Kidney epithelial cell (primary cell): ENCODE results near the gene FGF8. TPM values are rescaled to one million over a fixed set of nuclear protein-coding genes. Genes with fewer than 3 reads are reported as not detected.

ENCODE experiments used
- DNase-seq: peaks from one replicate; pipeline ENCODE4 v3.0.0-alpha.2; 2010; ENCODE audit warnings: low read depth
- H3K27me3 ChIP-seq: 2 replicates; pipeline ENCODE4 v1.6.0; 2011; ENCODE audit warnings: low read length; ENCODE audit not compliant: control insufficient read depth, insufficient read depth
- H3K36me3 ChIP-seq: 2 replicates; pipeline ENCODE4 v1.5.1; 2011; ENCODE audit warnings: low read length; ENCODE audit not compliant: control insufficient read depth, insufficient read depth
- H3K4me3 ChIP-seq: 2 replicates; pipeline ENCODE4 v1.5.1; 2011; ENCODE audit warnings: low read depth, mild to moderate bottlenecking, control low read depth, low read length
- total RNA-seq: library from RNA; depleted of rRNA; stranded (reverse); fragments of >200 nt; gene quantifications from 2 replicates; pipeline ENCODE4 v1.2.3, GENCODE V29; 2015
- TF ChIP-seq, protein P1 (sequence below): IDR thresholded peaks from 2 replicates; pipeline ENCODE4 v1.5.1; 2011; ENCODE audit warnings: mild to moderate bottlenecking, moderate library complexity, low read length, control low read depth, inconsistent platforms; ENCODE audit not compliant: insufficient read depth, poor library complexity, severe bottlenecking

The FGF8 gene
- total RNA-seq, 1 donor from 2014 or later = not detected

DNA sequence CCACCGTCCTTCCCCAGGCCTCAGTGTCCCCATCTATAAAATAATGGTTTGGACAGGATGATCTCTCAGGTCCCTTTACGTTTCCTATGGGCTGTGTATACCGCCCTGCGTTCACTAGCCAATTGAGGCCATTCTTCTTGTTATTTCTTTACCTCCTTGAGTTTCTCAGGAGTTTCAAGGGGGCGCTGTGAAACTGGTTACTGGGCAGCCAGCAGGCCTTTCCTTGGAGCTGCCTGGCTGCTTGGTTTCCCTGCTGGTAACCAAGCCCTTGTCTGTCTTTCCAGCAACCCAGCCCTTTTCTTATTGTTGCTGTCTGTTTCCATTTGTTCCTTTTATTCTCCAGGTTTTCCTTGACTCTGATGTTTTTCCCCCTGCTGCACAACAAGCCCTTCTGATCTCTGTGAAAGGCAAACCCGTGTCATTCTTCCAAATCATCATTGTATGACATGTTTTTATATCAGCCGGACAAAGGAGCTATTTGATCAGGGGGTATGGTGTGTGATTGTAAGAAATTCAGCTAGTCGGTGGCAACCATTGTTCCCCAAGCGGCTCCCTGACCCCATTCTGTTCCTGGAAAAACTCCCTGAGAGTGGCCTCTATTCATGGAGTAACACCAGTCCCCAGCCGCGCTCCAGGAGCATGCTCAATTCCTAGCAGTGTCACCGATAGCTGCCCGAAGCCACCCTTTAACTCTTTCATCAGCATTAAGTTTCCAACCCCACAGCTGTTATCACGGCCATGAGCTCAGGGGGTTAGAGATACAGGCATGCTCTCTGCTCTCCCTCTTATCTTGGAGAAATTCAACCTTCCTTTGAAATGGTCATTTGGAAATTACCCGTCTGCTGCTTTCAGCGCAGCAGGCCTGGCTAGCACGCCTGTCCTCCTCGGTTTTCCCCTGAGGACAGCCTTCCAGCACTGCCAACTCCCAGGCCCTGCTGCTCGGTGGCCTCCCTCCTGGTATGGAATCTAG is 26.6 kb downstream of the FGF8 start:
- H3K4me3 ChIP-seq = no peak overlapping the region
- H3K36me3 ChIP-seq = no peaks in the 10 kb centered on the region
- TF ChIP-seq, protein P1, sequence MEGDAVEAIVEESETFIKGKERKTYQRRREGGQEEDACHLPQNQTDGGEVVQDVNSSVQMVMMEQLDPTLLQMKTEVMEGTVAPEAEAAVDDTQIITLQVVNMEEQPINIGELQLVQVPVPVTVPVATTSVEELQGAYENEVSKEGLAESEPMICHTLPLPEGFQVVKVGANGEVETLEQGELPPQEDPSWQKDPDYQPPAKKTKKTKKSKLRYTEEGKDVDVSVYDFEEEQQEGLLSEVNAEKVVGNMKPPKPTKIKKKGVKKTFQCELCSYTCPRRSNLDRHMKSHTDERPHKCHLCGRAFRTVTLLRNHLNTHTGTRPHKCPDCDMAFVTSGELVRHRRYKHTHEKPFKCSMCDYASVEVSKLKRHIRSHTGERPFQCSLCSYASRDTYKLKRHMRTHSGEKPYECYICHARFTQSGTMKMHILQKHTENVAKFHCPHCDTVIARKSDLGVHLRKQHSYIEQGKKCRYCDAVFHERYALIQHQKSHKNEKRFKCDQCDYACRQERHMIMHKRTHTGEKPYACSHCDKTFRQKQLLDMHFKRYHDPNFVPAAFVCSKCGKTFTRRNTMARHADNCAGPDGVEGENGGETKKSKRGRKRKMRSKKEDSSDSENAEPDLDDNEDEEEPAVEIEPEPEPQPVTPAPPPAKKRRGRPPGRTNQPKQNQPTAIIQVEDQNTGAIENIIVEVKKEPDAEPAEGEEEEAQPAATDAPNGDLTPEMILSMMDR = peak; percentile 4
- peaks cover 2% of the 10 kb centered on the region for H3K27me3 ChIP-seq
- DNase-seq = no peak

DNA sequence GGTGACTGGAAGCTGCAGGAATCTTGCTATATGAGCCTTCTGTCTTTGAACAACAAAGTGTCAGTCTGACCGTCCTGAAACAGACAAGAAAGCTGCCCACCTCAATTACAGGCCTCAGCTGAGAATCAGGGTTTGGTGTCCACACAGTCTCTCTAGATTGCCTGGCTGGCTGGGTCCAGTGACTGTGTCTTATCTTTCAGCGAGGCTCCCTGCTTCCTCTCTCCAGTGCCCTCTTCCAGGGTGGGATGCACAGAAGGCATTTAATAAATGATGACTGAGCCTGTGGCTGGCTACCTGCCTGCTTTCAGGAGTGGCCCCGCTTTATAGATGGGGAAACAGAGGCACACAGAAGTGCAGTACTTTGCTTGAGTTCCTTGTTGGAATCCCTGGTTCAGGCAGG is 27.4 kb downstream of the FGF8 start:
- no peak overlapping the region for H3K4me3 ChIP-seq
- TF ChIP-seq, protein P1 = no peak
- H3K27me3 ChIP-seq = peaks cover 2% of the 10 kb centered on the region
- no peak for DNase-seq
- H3K36me3 ChIP-seq = no peaks in the 10 kb centered on the region

DNA sequence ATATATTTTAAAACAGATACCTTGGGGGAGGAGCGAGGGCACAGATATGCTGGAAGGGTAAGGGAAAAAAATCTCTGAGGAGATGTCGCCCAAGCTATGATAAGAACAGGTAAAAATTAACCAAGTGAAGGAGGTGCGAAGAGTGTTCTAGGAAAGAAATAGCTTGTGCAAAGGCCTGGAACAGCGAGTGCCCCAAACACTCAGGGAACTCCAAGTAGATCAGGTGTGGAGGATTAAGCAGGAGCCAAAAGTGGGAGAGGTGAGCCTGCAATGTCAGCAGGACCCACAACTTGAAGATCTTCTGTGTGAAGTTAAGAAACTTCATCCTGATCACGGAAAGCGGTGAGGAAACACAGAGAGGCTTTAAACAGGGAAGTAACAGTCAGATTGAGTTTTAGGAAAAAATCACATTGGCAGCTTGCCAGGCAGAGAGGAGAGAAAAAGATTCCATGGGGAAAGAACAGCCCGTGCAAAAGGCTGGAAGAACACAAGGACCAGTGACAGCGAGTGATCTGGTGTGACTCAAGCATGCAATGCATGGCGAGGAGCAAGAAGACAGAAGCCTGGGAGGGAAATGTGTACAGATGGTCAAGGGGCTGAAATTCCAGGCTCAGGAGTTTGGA is 30.7 kb downstream of the FGF8 start:
- TF ChIP-seq, protein P1 = no peak
- Histone ChIP-seq H3K27me3 (peaks cover 2% of the 10 kb centered on the region), H3K36me3 (no peaks in the 10 kb centered on the region), H3K4me3 (no peak overlapping the region)
- no peak for DNase-seq

DNA sequence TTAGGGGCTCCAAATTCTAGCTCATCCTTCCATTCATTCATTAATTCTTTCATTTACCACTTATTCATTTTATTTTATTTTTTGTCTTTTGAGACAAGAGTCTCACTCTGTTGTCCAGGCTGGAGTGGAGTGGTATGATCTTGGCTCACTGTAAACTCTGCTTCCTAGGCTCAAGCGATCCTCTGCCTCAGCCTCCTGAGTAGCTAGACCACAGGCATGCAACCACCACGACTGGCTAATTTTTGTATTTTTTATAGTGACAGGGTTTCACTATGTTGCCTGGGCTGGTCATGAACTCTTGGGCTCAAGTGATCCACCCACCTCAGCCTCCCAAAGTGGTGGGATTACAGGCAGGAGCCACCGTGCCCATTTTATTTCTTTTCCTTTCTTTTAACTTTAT is 31.6 kb downstream of the FGF8 start:
- TF ChIP-seq, protein P1 = no peak
- H3K4me3 ChIP-seq = no peak overlapping the region
- H3K27me3 ChIP-seq = peaks cover 2% of the 10 kb centered on the region
- no peak for DNase-seq
- H3K36me3 ChIP-seq = no peaks in the 10 kb centered on the region

DNA sequence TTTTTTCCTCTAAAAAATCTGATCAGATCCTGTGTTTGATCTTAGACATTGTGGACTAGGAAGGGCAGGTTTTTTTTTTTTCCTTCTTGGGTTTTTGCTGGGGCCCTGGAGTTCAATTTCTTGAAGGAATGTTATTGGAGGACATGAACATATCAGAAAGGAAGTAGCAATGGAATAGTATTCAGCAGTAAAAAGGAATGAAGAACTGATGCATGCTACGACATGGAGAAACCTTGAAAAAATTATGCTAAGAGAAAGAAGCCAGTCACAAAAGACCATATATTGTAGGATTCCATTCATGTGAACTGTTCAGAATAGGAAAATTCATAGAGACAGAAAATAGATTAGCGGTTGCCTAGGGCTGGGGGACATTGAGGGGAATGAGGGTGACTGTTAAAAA is 34.0 kb downstream of the FGF8 start:
- TF ChIP-seq, protein P1 = no peak
- Histone ChIP-seq H3K36me3 (no peaks in the 10 kb centered on the region), H3K27me3 (peaks cover 2% of the 10 kb centered on the region), H3K4me3 (no peak overlapping the region)
- DNase-seq = no peak

DNA sequence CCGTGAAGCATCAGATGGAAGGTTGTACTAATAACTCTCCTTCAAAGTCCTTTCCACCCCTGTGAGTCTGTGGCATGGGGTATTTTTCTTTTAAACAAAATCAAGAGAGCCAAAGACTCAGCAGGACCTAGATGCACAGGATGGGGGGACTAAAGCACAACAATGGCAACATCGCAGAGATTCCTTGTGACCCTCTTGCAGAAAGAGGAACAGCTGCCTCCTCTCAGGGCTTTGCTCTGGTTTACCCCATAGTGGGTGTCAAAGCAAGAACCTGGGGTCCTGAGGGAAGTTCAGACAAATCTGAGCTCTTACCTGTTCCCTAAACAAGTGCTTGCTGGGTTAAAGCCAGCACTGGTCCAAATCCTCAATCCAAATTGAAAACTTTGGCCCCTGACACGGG is 39.2 kb downstream of the FGF8 start:
- no peak for DNase-seq
- TF ChIP-seq, protein P1 = no peak
- Histone ChIP-seq H3K36me3 (no peaks in the 10 kb centered on the region), H3K4me3 (no peak overlapping the region), H3K27me3 (peaks cover 3% of the 10 kb centered on the region)
